ENCODE data around the gene GFRA1. TPM values are rescaled to one million over a fixed set of nuclear protein-coding genes. Genes with fewer than 3 reads are reported as not detected.

The GFRA1 gene
- polyA plus RNA-seq, 1 of the 3 experiments (the other 2 are of a cell fraction): 1.6 TPM

DNA sequence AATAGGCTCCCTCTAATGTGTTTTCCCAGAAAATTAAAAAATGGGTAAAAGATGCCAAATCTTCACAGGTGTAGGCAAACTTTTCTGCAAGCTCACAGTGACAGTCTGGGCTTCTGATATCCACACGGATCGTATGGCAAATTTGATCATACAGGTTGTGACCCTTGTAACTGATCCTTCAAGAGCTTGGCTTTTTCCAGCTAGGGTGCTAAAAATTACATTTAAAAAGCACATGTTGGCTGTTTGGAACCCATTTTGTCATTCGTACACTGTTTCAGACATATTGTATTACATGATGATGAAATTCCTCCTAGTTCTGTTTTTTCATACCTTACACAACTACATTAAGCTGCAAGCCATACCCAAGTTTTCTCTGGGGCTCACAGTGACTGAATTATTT is 138.7 kb downstream of the GFRA1 start:
- Histone ChIP-seq H3K27me3 (ENCODE audit: insufficient read depth) (no peaks in the 10 kb centered on the region), H3K36me3 (replicated peaks in 1 of 2; ENCODE audit: control insufficient read depth in 1 of 2, insufficient read depth in 2 of 2, low read length in 1 of 2) (no peaks in the 10 kb centered on the region), H3K9me3 (no peaks in the 10 kb centered on the region), H4K20me1 (ENCODE audit: insufficient read depth) (no peaks in the 10 kb centered on the region), H3K4me1 (ENCODE audit: control insufficient read depth in 1 of 2, insufficient read depth in 2 of 2, low read depth in 1 of 2, low read length in 1 of 2) (no peaks in the 10 kb centered on the region), H3K27ac (ENCODE audit: low read depth in 2 of 2, low read length in 1 of 2) (no peak overlapping the region), H3K4me3 (ENCODE audit: low read depth in 2 of 2, low read length in 1 of 2) (no peak overlapping the region), H3K79me2 (ENCODE audit: insufficient read depth) (no peaks in the 10 kb centered on the region), H3K9ac (no peak overlapping the region), H3F3A (replicated peaks; ENCODE audit: insufficient read depth) (no peaks in the 10 kb centered on the region), H3K9me2 (no peaks in the 10 kb centered on the region), H2AFZ (ENCODE audit: low read depth) (no peak overlapping the region), H3K4me2 (no peak overlapping the region)
- no peak for DNase-seq
- ChIA-PET POLR2A (no interaction called here), CTCF (no interaction called here)
- WGBS (ENCODE audit: low lambda C conversion rate): 56% methylated on average over 3 of the region's 3 CpGs
- TF ChIP-seq RFX5 (IDR thresholded peaks at IDR 0.05; ENCODE audit: low read length) (no peak), YY1 (IDR thresholded peaks at IDR 0.05; ENCODE audit: low read depth) (no peak), RAD21 (IDR thresholded peaks at IDR 0.05; ENCODE audit: low read length) (no peak), CHD2 (IDR thresholded peaks at IDR 0.05; ENCODE audit: low read length, partially characterized antibody) (no peak), RCOR1 (IDR thresholded peaks at IDR 0.05; ENCODE audit: low read length) (no peak), SIN3A (IDR thresholded peaks at IDR 0.05; ENCODE audit: borderline replicate concordance, low read depth, low read length) (no peak), GABPA (IDR thresholded peaks at IDR 0.05; ENCODE audit: low read depth) (no peak), EP300 (IDR thresholded peaks at IDR 0.05; ENCODE audit: borderline replicate concordance in 1 of 2, low read depth in 1 of 2, low read length in 1 of 2) (no peak), JUND (IDR thresholded peaks at IDR 0.05) (no peak), TEAD4 (IDR thresholded peaks at IDR 0.05; ENCODE audit: borderline replicate concordance, insufficient read depth) (no peak), TAF1 (IDR thresholded peaks at IDR 0.05; ENCODE audit: borderline replicate concordance, low read depth, low read length) (no peak), NFIC (IDR thresholded peaks at IDR 0.05; ENCODE audit: borderline replicate concordance) (no peak)
- TF ChIP-seq, protein P1, sequence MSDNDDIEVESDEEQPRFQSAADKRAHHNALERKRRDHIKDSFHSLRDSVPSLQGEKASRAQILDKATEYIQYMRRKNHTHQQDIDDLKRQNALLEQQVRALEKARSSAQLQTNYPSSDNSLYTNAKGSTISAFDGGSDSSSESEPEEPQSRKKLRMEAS (IDR thresholded peaks at IDR 0.05; ENCODE audit: low read depth): no peak
- TF ChIP-seq, protein P2, sequence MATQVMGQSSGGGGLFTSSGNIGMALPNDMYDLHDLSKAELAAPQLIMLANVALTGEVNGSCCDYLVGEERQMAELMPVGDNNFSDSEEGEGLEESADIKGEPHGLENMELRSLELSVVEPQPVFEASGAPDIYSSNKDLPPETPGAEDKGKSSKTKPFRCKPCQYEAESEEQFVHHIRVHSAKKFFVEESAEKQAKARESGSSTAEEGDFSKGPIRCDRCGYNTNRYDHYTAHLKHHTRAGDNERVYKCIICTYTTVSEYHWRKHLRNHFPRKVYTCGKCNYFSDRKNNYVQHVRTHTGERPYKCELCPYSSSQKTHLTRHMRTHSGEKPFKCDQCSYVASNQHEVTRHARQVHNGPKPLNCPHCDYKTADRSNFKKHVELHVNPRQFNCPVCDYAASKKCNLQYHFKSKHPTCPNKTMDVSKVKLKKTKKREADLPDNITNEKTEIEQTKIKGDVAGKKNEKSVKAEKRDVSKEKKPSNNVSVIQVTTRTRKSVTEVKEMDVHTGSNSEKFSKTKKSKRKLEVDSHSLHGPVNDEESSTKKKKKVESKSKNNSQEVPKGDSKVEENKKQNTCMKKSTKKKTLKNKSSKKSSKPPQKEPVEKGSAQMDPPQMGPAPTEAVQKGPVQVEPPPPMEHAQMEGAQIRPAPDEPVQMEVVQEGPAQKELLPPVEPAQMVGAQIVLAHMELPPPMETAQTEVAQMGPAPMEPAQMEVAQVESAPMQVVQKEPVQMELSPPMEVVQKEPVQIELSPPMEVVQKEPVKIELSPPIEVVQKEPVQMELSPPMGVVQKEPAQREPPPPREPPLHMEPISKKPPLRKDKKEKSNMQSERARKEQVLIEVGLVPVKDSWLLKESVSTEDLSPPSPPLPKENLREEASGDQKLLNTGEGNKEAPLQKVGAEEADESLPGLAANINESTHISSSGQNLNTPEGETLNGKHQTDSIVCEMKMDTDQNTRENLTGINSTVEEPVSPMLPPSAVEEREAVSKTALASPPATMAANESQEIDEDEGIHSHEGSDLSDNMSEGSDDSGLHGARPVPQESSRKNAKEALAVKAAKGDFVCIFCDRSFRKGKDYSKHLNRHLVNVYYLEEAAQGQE (IDR thresholded peaks at IDR 0.05; ENCODE audit: low read depth, low read length): no peak
- TF ChIP-seq, protein P3, sequence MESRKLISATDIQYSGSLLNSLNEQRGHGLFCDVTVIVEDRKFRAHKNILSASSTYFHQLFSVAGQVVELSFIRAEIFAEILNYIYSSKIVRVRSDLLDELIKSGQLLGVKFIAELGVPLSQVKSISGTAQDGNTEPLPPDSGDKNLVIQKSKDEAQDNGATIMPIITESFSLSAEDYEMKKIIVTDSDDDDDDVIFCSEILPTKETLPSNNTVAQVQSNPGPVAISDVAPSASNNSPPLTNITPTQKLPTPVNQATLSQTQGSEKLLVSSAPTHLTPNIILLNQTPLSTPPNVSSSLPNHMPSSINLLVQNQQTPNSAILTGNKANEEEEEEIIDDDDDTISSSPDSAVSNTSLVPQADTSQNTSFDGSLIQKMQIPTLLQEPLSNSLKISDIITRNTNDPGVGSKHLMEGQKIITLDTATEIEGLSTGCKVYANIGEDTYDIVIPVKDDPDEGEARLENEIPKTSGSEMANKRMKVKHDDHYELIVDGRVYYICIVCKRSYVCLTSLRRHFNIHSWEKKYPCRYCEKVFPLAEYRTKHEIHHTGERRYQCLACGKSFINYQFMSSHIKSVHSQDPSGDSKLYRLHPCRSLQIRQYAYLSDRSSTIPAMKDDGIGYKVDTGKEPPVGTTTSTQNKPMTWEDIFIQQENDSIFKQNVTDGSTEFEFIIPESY (IDR thresholded peaks at IDR 0.05; ENCODE audit: borderline replicate concordance, low read depth): no peak
- TF ChIP-seq, protein P4, sequence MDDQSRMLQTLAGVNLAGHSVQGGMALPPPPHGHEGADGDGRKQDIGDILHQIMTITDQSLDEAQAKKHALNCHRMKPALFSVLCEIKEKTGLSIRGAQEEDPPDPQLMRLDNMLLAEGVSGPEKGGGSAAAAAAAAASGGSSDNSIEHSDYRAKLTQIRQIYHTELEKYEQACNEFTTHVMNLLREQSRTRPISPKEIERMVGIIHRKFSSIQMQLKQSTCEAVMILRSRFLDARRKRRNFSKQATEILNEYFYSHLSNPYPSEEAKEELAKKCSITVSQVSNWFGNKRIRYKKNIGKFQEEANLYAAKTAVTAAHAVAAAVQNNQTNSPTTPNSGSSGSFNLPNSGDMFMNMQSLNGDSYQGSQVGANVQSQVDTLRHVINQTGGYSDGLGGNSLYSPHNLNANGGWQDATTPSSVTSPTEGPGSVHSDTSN (IDR thresholded peaks at IDR 0.05): no peak
- TF ChIP-seq, protein P5, sequence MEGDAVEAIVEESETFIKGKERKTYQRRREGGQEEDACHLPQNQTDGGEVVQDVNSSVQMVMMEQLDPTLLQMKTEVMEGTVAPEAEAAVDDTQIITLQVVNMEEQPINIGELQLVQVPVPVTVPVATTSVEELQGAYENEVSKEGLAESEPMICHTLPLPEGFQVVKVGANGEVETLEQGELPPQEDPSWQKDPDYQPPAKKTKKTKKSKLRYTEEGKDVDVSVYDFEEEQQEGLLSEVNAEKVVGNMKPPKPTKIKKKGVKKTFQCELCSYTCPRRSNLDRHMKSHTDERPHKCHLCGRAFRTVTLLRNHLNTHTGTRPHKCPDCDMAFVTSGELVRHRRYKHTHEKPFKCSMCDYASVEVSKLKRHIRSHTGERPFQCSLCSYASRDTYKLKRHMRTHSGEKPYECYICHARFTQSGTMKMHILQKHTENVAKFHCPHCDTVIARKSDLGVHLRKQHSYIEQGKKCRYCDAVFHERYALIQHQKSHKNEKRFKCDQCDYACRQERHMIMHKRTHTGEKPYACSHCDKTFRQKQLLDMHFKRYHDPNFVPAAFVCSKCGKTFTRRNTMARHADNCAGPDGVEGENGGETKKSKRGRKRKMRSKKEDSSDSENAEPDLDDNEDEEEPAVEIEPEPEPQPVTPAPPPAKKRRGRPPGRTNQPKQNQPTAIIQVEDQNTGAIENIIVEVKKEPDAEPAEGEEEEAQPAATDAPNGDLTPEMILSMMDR (IDR thresholded peaks at IDR 0.05): no peak

Measured in SK-N-SH (cell line).